Stimulated activated CD4-positive, alpha-beta T cell treated with anti-CD3 and anti-CD28 coated beads, Interleukin-15, amount 100 ng/mL, for 1 hour (primary cell): ENCODE data around the gene TMEM138.
"Not testable (repeated sequence)": the region's sequence is repeated elsewhere in the genome, so short reads cannot be mapped to it uniquely, and the experiment has no call there.

Experiments used
- DNase-seq, 2 donors: peaks; one replicate each; pipeline ENCODE4 v3.0.0-alpha.2; 2020; ENCODE audit warnings: low read depth in 1 of 2, low spot score in 1 of 2

The TMEM138 gene

GRCh38 chr11:61362542-61362875 is 335 bp downstream of the TMEM138 start:
- DNase-seq = peak; percentile 4 to 5

- DNase-seq = no peak
Measured at GRCh38 chr11:61364012-61364675, 2.0 kb downstream of the TMEM138 start.

- DNase-seq = no peak
Measured at GRCh38 chr11:61367406-61367805, 5.2 kb downstream of the TMEM138 start.

GRCh38 chr11:61368646-61369045 is 6.5 kb downstream of the TMEM138 start:
- no peak for DNase-seq

GRCh38 chr11:61369372-61370348 is 7.5 kb downstream of the TMEM138 start:
- DNase-seq = no peak

- DNase-seq = no peak
Measured at GRCh38 chr11:61370349-61371005, 8.3 kb downstream of the TMEM138 start.

- no peak for DNase-seq
Measured at GRCh38 chr11:61372659-61373420, 10.7 kb downstream of the TMEM138 start.

- DNase-seq = no peak
Measured at GRCh38 chr11:61375761-61376108, 13.6 kb downstream of the TMEM138 start.

- no peak for DNase-seq
Measured at GRCh38 chr11:61377461-61378160, 15.4 kb downstream of the TMEM138 start.

GRCh38 chr11:61378713-61379313 is 16.6 kb downstream of the TMEM138 start:
- DNase-seq = no peak

- no peak for DNase-seq
Measured at GRCh38 chr11:61380884-61381283, 18.7 kb downstream of the TMEM138 start.

GRCh38 chr11:61383859-61384258 is 21.7 kb downstream of the TMEM138 start:
- DNase-seq = not testable (repeated sequence)

GRCh38 chr11:61384271-61385242 is 22.4 kb downstream of the TMEM138 start:
- DNase-seq = no peak

GRCh38 chr11:61390161-61390560 is 28.0 kb downstream of the TMEM138 start:
- DNase-seq = no peak

GRCh38 chr11:61392981-61393595 is 30.9 kb downstream of the TMEM138 start:
- no peak for DNase-seq

- no peak for DNase-seq
Measured at GRCh38 chr11:61401173-61401572, 39.0 kb downstream of the TMEM138 start.

- DNase-seq = no peak
Measured at GRCh38 chr11:61401573-61401972, 39.4 kb downstream of the TMEM138 start.

- no peak for DNase-seq
Measured at GRCh38 chr11:61403658-61404057, 41.5 kb downstream of the TMEM138 start.

- DNase-seq = no peak
Measured at GRCh38 chr11:61404103-61404502, 41.9 kb downstream of the TMEM138 start.
